NK-92 (cell line): ENCODE measurements around the gene SLC66A3.
A peak's percentile ranks its signal among the peaks of the same experiment; 100 is the strongest.

Experiments
- DNase-seq: peaks from one replicate; lab custom pipeline; 2025; ENCODE audit not compliant: unreplicated experiment; lab: John Stamatoyannopoulos, UW

SLC66A3 gene

GRCh38 chr2:11155381-11156035, at the start of gene SLC66A3:
Gene SLC66A3, plus strand, starts transcription at chr2:11155467. Its CDS starts 80 bp downstream, at chr2:11155547.
- no peak for DNase-seq

GRCh38 chr2:11109002-11109401, 46.3 kb upstream of the SLC66A3 start:
- no peak for DNase-seq

- no peak for DNase-seq
These were observed 42.3 kb upstream of the SLC66A3 start for GRCh38 chr2:11112870-11113428.

- DNase-seq: no peak
These were observed 37.5 kb upstream of the SLC66A3 start for GRCh38 chr2:11117776-11118175.

- DNase-seq: no peak
These were observed 36.5 kb upstream of the SLC66A3 start for GRCh38 chr2:11118761-11119160.

GRCh38 chr2:11121099-11121822, 34.0 kb upstream of the SLC66A3 start:
- DNase-seq: no peak

- no peak for DNase-seq
These were observed 33.5 kb upstream of the SLC66A3 start for GRCh38 chr2:11121823-11122155.

GRCh38 chr2:11122380-11122779, 32.9 kb upstream of the SLC66A3 start:
- DNase-seq: no peak

- DNase-seq: no peak
These were observed 32.1 kb upstream of the SLC66A3 start for GRCh38 chr2:11123001-11123809.

- no peak for DNase-seq
These were observed 31.2 kb upstream of the SLC66A3 start for GRCh38 chr2:11123856-11124759.

- DNase-seq: no peak
These were observed 30.6 kb upstream of the SLC66A3 start for GRCh38 chr2:11124760-11125068.

GRCh38 chr2:11127761-11128160, 27.5 kb upstream of the SLC66A3 start:
- DNase-seq: no peak

GRCh38 chr2:11128243-11128951, 26.9 kb upstream of the SLC66A3 start:
- no peak for DNase-seq

- peak; percentile 4 for DNase-seq
These were observed 25.4 kb upstream of the SLC66A3 start for GRCh38 chr2:11129598-11130449.

- DNase-seq: no peak
These were observed 23.9 kb upstream of the SLC66A3 start for GRCh38 chr2:11131166-11131920.

- DNase-seq: no peak
These were observed 23.1 kb upstream of the SLC66A3 start for GRCh38 chr2:11132036-11132671.

GRCh38 chr2:11133238-11133935, 21.9 kb upstream of the SLC66A3 start:
- no peak for DNase-seq
